Activated CD8-positive, alpha-beta memory T cell treated with anti-CD3 and anti-CD28 coated beads, Interleukin-2, amount 50 U/mL, for 48 hours (primary cell): ENCODE data around the gene NUP214.

ENCODE experiments used
- DNase-seq: peaks from one replicate; pipeline ENCODE4 v3.0.0-alpha.2; 2020

NUP214 gene

DNA sequence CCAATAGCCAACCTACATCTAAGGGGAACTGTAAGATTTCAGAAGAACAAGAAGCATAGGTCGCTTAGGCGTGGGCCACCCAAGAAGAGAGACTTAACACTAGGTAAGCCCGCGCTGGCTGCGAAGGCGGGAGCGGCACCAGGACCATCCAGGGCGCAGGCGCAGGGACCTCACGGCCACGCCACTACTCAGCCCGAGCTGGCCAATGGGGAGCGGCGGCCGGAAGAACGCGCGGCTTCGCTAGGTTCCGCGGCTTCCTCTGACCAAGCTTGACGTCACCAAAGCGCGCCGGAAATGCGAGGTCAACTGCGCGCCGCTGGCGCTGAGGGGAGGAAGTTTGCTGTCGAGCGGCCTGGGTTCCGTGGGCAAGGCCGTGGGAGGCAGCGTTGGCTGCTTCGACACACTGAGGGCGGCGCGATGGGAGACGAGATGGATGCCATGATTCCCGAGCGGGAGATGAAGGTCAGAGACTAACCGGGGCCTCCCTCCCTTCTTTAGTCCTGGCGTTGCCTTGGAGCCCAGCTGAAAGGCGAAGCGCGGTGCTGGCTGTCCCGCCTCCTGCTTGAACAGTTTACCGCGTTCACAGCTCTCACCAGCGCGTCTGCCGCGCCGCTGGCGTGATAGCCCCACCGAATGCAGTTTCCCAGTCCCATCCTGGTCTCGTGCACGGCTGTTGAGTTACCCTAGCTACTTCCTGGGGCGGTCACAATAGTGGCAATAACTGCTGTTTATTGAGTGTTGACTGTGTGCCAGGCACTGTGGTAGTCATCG is at the start of gene NUP214:
TSS of gene NUP214 (plus strand) at position 299 of the 771 bp plus-strand sequence. CDS start at position 418, 119 bp downstream.
- peak; percentile 100 for DNase-seq

DNA sequence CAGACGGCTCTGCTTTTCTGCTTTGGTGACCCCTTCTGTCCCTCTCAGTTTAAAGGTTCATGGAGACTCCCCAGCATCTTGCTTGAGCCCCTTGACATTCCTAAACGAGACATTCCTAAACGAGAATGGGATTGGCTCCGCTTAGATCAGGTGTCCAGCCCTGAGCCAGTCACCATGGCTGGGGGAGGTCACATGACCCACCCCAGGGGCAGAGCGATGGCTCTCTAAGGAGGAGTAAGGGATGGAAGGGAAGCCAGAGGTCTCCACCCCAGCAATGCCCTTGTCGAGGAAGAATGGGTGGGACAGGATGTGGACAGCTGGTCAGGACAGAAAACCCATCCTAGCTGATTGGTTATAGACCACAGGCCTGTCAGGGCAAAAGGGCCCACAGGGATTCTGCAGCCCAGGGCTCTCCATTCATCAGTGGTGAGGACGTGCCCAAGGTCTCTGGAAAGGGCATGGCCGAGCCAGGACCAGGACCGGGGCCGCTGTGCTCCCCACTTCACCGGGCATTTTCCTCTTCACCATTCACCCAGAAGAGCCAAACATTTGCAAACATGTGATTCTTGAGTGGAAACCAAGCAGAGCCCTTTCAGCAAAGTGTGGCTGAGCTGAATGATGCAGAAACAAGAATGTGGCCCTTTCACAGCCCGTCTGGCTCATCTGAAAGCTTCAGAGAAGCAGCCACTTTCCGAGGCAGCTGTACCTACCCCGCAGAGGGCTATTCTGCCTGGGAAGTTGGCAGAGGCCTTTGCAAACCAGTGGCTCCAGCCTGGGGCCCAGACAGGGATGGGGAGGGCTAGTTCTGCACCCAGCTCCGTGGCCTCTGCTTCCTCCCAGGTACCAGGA is 48.8 kb upstream of the NUP214 start:
- DNase-seq, result no peak

DNA sequence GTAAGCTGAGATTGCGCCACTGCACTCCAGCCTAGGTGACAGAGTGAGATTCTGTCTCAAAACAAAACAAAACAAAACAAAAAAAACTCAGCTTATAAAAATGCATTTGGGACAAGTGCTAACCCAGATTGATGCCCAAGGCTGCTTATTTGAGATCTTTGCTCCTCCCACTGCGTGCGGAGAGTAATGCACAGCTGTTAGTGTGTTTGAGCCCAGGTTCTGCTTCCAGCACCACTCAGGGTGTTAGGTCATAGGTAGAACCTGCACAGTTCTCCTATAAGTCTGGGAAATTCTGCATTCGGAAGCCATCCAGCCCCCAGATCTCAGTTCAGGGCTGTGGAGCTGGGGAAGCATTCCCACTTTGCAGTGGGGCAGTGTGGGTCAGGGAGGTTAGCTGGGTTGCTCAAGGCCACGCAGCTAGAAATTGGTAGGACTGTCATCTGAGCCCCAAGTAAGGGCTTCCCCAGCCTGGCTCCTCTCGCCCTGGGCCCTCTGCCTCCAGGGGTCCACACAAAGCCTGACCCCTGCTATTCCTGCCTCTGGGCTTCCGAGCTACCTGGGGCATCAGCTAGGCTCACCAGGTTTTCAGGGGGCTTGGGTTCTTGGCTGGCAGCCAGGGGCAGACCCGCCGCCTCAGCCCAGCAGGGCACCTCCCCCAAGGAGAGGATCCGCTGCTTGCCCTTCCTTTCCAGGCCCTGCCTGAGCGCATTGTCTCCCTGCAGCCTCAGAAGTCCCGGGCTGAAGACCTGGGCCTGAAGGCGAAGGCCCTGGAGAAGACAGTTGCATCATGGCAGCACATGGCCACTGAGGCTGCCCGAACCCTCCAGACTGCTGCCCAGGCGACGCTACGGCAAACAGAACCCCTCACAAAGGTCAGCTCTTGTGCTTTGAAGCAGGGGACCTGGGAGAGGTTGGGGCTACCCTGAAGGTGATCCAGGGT is 46.7 kb upstream of the NUP214 start:
- DNase-seq, result no peak

DNA sequence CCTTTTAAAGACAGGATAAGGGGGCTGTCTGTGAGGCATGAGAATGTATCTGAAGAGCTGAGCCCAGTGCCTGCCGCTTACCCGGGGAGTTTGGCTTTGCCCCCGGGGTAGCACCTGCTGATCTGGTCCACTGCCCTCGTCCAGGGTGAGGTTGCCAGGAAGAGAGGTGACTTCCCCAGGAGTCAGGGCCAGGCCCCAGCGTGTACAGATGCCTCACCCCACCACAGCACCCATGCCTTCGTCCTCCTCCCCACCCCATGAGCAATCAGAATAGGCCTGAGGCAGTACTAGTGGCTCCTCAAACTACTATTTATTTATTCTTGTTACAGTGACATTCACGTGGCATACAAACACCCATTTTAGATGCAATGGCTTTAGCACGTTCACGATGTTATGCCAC is 44.8 kb upstream of the NUP214 start:
- no peak for DNase-seq

DNA sequence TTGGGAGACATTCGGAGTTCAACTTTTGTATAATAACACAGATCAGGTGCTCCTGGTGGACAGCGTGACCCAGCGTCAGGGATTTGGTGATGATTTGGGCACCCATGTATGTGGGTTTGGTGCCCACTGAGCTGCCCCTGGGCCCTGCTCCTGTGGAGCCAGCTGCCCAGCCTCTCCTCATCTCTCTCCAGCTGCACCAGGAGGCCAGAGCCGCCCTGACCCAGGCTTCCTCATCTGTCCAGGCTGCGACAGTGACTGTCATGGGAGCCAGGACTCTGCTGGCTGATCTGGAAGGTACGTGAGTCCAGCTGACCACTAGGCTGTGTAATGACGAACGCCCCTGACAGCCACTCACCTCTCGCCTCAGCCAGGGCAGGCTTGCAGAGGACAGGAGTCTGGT is 43.5 kb upstream of the NUP214 start:
- no peak for DNase-seq

DNA sequence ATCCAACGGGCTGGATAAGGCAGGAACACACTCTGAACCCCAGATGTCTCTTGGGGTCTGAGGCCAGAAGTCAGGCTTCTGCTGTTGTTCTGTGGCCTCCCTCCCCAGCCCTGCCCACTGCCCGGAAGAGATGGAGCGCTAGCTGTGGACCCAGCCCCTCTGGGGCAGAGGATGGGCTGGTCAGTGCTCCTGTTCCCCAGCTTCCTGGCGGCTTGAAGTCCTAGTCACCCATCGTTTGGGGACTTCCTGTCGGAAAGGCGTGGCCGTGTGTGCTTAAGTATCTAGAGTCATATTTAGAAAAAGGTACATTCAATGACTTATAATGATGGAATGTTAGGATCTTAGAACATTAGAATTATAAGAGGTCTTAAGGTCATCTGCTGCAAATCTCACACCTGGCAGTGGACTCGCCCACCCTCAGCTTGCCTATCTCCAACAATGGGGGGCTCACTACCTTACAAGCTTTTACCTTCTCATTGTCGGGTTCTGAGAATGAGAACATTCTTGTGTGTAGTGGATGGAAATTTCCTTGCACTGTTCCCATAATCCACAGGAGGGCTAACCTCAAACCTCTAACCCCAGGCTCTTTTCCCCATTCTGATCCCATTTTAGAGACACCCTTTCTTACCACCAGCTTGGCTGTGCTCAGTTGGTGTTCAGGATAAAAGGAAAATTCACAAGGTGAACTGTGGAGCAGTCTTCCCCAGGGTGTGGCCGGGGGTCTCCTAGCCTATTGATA is 42.4 kb upstream of the NUP214 start:
- DNase-seq, result no peak

DNA sequence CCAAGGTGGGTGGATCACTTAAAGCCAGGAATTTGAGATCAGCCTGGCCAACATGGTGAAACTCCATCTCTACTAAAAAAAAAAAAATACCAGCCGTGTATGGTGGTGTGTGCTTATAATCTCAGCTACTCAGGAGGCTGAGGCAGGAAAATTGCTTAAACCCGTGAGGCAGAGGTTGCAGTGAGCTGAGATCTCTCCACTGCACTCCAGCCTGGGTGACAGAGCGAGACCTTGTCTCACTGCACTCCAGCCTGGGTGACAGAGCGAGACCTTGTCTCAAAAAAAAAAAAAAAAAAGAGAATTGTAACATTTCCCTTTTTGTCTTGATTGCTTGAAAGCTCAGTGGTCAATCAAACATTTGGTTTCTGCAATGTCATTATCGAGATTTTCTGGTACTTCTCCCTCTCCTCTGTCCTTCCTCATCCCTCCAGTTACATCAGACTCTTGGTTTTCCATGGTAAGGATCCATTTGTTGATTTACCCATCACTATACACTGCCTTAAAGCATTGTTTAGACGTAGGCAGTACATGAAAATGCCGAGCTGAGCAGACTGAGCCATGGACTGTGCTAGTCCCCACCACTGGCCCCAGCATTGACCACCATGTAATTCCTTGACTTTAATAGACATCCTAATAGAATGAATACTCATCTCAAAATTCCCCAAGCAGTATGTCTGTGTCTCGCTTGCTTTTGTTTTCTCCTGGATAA is 40.6 kb upstream of the NUP214 start:
- DNase-seq, result no peak

DNA sequence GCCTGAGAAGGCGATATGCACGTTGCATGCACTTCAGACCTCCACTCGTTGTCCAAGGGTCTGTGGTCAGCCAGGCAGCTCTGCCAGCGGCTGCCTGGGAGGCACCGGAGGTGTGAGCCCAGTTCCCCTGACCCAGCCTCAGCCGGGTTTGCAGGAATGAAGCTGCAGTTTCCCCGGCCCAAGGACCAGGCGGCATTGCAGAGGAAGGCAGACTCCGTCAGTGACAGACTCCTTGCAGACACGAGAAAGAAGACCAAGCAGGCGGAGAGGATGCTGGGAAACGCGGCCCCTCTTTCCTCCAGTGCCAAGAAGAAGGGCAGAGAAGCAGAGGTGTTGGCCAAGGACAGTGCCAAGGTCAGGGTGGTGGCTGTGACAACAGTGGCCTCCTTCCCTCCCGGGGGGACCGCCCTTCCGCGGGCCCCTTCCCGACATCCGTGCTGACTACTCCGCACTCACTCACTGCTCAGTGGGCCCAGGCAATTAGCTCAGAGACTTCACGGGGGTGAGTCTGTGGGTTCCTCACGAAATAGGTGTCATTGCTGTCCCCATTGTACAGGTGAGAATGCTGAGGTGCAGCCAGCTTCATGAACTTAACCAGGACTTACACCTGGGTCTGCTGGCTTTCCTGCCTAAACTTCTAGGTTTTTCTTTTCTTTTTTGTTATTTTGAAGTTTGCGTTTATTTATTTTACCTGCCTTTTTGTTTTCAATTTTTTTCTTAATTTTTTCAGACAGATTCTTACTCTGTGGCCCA is 39.8 kb upstream of the NUP214 start:
- DNase-seq, result no peak

DNA sequence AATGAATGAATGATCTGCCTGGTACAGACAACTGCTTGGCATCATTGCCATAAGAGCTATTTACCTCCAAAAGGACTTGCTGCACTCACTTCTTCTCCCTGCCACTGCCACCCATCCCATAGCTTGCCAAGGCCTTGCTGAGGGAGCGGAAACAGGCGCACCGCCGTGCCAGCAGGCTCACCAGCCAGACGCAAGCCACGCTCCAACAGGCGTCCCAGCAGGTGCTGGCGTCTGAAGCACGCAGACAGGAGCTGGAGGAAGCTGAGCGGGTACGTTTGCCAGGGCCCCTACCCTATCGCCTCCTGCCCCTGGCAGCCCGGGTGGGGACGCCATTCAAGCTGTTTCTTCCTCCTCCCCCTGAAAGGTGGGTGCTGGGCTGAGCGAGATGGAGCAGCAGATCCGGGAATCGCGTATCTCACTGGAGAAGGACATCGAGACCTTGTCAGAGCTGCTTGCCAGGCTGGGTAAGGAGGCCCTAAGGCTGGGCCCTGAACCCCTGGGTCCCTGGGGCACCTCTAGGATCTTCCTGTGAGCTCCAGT is 38.0 kb upstream of the NUP214 start:
- DNase-seq, result no peak

DNA sequence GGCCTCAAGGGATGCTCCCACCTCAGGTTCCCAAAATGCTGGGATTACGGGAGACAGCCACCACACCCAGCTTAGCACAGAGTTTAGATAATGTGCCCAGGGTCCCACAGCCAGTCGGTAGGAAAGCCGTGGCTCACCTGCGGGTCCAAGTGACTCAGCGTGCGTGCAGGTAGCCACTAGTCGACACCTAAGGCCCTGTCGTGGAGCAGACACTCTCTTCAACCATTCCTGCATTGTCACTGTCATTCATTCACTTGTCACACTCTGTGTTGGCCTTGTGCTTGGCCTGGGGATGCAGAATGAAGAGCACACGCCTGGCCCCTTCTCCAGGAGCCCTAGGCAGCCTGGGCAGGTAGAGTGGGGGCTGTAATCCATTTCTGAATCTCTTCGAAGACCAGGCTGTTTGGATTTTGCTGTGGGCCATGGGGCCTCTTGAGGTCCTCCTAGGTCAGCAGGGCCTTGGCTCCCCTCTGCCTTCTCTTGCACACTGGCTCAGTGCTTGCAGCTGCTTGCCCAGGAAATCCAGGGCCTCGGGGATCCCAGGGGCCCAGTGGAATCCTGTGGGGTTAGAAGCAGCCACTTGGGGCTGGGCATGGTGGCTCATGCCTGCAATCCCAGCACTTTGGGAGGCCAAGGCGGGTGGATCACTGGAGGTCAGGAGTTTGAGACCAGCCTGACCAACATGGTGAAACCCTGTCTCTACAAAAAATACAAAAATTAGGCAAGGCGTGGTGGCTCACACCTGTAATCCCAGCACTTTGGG is 35.2 kb upstream of the NUP214 start:
- no peak for DNase-seq

DNA sequence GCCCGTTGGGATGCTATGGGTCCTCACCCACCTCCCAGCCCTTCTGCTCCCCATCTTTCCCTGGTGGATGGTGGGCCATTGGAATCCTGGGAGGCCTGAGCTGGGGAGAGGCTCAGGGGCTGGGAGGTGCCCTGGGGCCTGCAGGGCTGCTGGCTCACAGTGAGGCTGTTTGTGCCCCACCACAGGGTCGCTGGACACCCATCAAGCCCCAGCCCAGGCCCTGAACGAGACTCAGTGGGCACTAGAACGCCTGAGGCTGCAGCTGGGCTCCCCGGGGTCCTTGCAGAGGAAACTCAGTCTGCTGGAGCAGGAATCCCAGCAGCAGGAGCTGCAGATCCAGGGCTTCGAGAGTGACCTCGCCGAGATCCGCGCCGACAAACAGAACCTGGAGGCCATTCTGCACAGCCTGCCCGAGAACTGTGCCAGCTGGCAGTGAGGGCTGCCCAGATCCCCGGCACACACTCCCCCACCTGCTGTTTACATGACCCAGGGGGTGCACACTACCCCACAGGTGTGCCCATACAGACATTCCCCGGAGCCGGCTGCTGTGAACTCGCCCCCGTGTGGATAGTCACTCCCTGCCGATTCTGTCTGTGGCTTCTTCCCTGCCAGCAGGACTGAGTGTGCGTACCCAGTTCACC is 33.9 kb upstream of the NUP214 start:
- DNase-seq, result no peak

DNA sequence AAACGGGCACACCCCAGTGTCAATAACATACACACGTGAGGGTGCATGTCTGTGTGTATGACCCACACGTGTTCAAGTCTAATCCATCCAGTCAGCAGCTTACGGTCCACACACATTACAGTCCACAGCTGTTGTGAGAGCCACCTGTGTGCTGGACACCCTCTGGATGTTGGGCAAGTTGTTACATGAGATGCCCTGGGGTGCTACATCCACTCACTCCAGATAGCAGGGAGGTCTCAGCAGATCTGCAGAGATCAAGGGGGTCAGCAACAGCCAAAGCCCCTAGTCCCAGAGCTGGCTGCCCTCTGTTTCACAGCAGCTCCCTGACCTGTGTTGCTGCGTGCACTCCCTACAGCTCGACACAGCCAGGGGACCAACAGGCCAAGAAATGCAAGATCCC is 33.4 kb upstream of the NUP214 start:
- no peak for DNase-seq

DNA sequence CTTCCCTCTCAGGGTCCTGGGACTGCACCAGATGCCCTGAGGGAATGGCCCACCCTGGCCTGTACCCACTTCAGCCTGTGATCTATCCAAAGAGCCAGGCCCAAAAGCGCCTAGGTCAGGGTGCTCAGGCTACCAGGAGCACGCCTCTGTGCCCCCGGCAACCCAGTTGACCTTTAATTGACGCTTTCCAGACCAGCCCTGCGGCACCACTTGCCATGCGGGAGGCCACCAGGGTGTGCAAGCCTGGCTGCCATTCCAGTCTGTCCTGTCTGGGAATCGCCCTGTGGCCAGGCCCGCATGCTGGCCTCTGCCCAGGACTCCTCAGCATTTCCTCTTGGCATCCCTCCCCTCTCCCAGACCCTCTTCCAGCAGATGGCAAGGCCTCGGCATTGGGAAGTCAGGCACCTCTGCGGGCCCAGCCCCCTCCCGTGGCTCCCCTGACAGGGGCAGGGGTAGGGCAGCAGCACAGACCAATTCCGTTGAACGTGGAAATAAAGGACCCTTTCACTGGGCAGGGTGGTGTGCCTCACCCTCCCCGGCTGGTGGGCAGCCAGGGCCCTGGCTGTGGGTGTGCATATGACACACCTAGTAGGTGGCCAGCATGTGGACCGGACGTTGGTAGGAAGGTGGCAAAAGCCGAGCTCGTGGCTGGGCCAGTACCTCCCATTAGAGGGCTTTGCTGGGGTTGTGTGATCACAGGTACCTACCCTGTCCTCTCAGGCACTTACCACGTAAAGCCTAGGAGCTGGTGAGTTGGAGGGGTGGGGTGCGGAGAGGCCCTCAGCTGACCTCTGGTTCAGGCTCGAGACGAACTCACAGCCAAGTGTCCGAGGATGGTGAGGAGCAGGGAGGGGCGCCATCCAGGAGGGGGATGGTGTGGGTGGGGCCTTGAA is 32.6 kb upstream of the NUP214 start:
- DNase-seq, result no peak

DNA sequence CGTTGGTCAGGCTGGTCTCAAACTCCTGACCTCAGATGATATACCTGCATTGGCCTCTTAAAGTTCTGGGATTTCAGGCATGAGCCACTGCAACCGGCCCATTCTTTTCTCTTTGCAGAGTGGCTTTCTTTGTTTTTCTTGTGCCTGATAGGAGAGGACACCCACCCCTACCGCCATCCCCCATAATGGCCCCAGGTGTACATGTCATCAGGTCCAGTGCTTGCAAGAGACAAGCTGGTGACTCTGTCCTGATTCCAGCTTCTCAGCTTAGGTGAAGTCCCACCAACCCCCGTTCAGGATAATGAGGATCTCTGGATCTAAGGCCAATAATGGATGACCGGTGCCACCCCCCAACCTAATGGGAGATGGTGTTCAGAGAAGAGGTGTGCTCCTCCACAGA is 31.4 kb upstream of the NUP214 start:
- no peak for DNase-seq

DNA sequence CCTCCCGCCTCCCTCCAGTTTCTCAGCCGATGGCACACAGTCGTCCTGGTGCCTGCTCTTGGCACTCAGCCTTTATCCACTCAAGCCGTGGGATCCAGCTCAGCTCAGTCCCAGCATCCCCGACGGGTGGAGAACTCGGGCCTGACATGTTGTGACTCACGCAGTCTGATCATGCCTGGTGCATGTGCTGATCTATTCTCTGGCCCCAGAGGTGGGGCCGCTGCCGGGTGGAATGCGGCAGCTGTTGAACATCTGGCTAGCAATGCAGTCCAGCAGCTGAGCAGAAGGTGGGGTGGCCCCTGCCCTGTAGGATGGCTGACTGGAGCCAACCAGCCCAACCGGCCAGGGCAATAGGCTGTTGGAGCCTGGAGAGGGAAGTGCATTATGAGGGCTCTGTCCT is 30.8 kb upstream of the NUP214 start:
- no peak for DNase-seq

DNA sequence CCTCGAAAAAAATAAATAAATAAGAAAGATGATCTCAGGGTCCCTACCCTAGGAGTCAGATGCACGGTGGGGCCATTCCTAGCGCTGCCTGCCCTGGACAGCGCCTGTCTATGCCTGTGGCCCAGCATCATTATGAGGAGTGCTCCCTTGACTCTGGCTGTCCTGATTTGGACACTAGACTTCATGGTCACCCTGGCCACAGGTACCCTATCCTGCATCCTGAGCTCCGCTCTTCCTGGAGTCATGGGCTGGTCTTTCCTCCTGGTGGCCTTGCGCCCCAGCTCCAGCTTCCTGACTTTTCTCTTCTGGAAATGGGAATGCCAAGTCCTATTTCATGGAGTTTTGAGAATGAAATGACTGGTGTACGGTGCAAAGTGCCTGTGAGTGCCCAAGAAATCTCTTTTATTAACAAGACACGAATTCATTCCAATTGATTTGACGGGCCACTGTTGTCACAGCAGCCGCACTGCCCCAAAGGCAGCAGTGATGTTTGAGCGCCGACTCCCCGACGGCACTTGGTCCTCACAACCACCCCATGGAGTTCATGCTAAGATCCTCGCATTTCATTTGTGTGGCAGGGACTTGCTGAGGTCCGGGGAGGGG is 29.6 kb upstream of the NUP214 start:
- DNase-seq, result no peak

DNA sequence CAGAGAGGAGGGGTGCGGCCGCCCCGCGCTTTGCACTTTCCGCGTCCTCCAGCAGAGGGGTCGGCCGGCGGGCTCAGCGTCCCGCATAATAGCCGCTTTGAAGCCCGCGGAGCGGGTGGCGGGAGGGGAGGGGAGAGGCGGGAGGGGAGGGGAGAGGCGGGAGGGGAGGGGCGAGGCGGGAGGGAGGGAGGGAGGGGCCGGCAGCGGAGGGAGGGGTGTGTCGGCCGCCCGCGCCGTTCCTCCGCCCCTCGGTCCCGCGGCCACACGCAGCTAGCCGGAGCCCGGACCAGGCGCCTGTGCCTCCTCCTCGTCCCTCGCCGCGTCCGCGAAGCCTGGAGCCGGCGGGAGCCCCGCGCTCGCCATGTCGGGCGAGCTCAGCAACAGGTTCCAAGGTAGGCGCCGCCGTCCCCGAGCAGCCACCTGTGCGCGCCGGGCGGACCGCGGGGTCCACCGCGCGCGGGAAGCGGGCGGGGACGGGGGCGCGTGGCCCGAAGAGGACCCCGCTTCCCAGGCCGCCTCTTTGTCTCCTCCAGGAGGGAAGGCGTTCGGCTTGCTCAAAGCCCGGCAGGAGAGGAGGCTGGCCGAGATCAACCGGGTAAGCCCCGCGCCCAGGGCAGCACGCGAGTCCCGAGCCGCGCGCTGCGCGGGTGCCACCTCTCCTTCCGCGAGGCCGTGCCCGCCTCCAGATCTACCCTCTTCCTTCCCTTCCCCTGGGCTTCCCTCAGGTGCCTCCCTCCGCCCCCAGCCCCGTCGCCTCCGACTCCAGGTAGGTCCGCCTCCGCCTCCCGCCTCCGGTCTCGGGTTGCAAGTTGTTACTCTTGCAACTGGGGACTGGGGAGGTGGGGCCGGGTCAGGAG is 28.9 kb upstream of the NUP214 start, which contains the start of gene AIF1L:
TSS of gene AIF1L (plus strand) at position 263 of the 857 bp plus-strand sequence. CDS start at position 362, 99 bp downstream.
- peak; percentile 69 for DNase-seq
